PFSK-1 (cell line): ENCODE results near the gene FAM120AOS.

Experiments
- POLR2AphosphoS5 ChIP-seq: IDR thresholded peaks from 2 replicates; pipeline ENCODE4 v1.6.1; 2012; ENCODE audit warnings: low read depth, mild to moderate bottlenecking, control low read depth, low read length, moderate library complexity
- SIN3A ChIP-seq: IDR thresholded peaks from 2 replicates; pipeline ENCODE4 v1.6.1; 2012; ENCODE audit warnings: mild to moderate bottlenecking, low read length, moderate library complexity, borderline replicate concordance; ENCODE audit not compliant: insufficient read depth

- TF ChIP-seq POLR2AphosphoS5 (no peak), SIN3A (no peak)
Observed at GRCh38 chr9:93459432-93459847, 6.1 kb upstream of the FAM120AOS start.
